Activated T-cell treated with anti-CD3 and anti-CD28 coated beads, Interleukin-2, amount 50 U/mL, for 24 hours (primary cell): ENCODE data around the gene NEURL1B.
"Not testable (repeated sequence)": the region's sequence is repeated elsewhere in the genome, so short reads cannot be mapped to it uniquely, and the experiment has no call there.

Experiments used
- DNase-seq: peaks from one replicate; pipeline ENCODE4 v3.0.0-alpha.2; 2020
- H3K27ac Mint-ChIP-seq: 2 replicates; pipeline ENCODE4 v1.8.0; 2020; ENCODE audit warnings: mild to moderate bottlenecking, mixed read lengths
- H3K27me3 Mint-ChIP-seq: 2 replicates; pipeline ENCODE4 v1.8.0; 2020; ENCODE audit warnings: mixed read lengths
- H3K36me3 Mint-ChIP-seq: 2 replicates; pipeline ENCODE4 v1.8.0; 2020; ENCODE audit warnings: low read depth, mixed read lengths
- H3K4me1 Mint-ChIP-seq: 2 replicates; pipeline ENCODE4 v1.8.0; 2020; ENCODE audit warnings: low read depth, mixed read lengths
- H3K4me3 Mint-ChIP-seq: 2 replicates; pipeline ENCODE4 v1.8.0; 2020; ENCODE audit warnings: mild to moderate bottlenecking, moderate library complexity, mixed read lengths
- H3K9me3 Mint-ChIP-seq: 2 replicates; pipeline ENCODE4 v1.8.0; 2020; ENCODE audit warnings: mixed read lengths

Gene NEURL1B

DNA sequence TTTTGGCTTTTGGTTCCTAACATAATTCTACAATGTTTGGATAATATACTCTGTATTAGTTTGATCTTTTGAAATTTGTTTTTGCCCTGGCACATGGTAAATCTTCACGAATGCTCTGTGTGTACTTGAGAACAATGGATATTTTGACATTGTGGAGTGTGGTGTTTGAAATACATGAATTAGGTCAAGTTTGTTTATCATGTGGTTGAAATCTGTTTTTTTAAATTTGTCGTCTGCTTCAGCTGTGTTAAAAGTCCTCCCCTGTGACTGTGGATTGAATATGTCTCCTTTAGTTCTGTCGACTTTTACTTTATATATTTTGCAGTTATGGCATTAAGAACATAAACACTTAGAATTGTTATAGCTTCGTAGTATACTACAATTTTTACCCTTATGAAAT lies 69.6 kb downstream of the NEURL1B start:
- no peak overlapping the region for H3K27ac Mint-ChIP-seq
- DNase-seq, result no peak
- H3K27me3 Mint-ChIP-seq, result peaks cover 33% of the 10 kb centered on the region
- H3K4me1 Mint-ChIP-seq, result no peaks in the 10 kb centered on the region
- no peaks in the 10 kb centered on the region for H3K9me3 Mint-ChIP-seq
- no peaks in the 10 kb centered on the region for H3K36me3 Mint-ChIP-seq
- H3K4me3 Mint-ChIP-seq, result no peak overlapping the region

DNA sequence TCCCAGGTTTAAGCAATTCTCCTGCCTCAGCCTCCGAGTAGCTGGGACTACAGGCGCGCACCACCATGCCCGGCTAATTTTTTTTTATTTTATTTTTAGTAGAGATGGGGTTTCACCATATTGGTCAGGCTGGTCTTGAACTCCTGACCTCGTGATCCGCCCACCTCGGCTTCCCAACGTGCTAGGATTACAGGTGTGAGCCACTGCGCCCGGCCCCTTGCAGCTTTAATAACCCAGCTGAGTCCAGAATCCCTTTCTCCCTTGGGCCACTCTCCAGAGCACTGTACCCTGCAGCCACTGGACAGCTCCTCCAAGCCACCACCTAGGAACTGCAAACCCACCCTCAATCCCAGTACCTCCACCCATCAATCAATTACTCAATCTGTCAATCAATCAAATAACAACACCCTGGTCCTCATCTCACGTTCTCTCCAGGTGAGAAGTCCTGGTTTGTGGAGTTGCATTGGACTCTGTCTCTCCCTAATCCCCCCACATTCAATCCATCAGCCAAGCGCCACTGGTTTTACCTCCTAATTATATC lies 70.3 kb downstream of the NEURL1B start:
- not testable (repeated sequence) for DNase-seq, H3K27ac Mint-ChIP-seq, H3K4me3 Mint-ChIP-seq, H3K4me1 Mint-ChIP-seq, H3K9me3 Mint-ChIP-seq, H3K36me3 Mint-ChIP-seq
- peaks cover 28% of the 10 kb centered on the region for H3K27me3 Mint-ChIP-seq

DNA sequence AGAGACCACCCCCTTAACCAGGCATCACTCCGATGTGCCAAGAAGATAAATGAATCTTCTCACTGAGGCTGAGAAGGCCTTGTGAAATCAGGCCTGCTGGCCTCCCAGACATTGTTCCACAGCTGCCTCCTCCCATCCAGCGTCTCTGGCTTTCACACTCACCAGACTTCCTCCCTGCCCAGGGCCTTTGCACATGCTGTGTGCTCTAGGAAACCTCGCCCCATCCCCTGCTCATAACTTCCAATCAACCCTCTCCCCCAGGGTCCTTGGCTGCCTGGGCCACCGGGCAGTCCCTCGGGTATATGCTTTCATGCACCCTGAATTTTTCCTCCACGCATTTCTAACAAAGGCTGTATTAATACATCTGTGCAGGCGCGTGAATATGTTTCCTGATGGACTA lies 71.5 kb downstream of the NEURL1B start:
- no peak overlapping the region for H3K27ac Mint-ChIP-seq
- H3K27me3 Mint-ChIP-seq, result peaks cover 18% of the 10 kb centered on the region
- peaks cover 6% of the 10 kb centered on the region for H3K4me1 Mint-ChIP-seq
- H3K36me3 Mint-ChIP-seq, result no peaks in the 10 kb centered on the region
- no peak overlapping the region for H3K4me3 Mint-ChIP-seq
- no peaks in the 10 kb centered on the region for H3K9me3 Mint-ChIP-seq
- no peak for DNase-seq

DNA sequence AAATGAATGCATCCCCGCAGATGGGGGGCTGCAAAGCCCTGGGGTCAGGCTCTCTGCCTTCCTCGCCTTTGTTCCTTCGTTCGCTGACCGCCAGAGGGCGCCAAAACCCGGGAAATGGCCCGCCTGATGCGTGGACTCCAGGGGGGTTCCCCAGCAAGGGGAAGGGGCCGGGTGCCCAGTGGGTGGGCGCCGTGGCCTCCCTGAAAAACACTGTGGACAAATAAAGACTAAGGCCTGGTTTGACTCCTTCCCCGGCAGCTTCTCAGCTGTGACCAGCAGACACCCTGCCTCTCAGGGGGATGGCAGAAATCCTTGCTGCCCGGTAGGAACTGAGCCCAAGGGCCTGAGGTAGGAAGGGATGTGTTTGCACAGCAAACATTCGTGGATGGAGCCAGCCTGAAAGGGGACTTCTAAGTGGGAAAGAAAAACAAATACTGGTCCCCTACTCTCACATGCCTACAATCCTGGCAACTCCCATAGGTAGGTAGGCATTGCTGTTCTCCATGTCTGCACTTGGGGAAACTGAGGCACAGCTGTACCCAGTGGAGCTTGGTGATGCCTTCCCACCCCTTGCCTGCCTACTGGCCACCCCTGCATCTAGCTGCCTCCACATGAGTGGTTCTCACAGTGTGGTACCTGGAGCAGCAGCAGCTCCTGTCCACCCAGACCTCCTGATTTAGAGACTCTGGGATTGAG lies 72.2 kb downstream of the NEURL1B start:
- H3K27me3 Mint-ChIP-seq, result peaks cover 17% of the 10 kb centered on the region
- H3K36me3 Mint-ChIP-seq, result no peaks in the 10 kb centered on the region
- peaks cover 6% of the 10 kb centered on the region for H3K4me1 Mint-ChIP-seq
- H3K4me3 Mint-ChIP-seq, result no peak overlapping the region
- H3K27ac Mint-ChIP-seq, result no peak overlapping the region
- DNase-seq, result peak; percentile 85
- no peaks in the 10 kb centered on the region for H3K9me3 Mint-ChIP-seq

DNA sequence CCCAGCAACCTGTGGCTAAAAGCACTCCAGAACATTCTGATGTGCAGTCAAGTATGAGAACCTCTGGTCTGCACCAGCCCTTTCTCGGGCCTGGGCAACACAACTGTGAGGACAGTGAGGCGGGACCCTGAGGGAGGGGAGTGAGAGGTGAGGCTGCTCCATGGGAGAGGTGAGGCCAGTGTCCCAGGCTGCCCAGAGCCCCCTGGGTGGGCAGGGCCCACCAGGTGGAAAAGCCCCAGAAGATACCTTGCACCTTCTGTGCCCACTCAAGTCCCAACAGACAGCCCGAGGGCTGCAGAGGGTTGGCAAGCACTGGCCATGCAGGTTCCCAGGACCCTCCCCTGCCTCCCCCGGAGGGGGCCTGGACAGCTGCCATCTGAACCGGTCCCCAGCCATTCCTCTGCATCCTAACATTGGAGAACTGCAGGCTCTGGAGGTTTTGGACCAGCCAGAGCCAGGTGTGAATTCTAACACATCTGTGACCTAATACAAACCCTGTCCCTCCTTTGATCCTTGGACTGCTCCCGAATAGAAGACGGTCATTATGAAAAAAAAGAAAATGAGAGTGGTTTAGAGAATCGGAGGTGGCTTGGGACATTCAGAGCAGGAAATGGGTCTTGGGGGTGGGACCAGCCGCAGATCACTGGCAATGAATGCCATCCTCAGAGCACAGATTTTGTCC lies 72.9 kb downstream of the NEURL1B start:
- Mint-ChIP-seq H3K27ac (no peak overlapping the region), H3K9me3 (no peaks in the 10 kb centered on the region), H3K27me3 (peaks cover 11% of the 10 kb centered on the region), H3K4me3 (no peak overlapping the region), H3K36me3 (no peaks in the 10 kb centered on the region), H3K4me1 (peaks cover 6% of the 10 kb centered on the region)
- DNase-seq, result no peak

DNA sequence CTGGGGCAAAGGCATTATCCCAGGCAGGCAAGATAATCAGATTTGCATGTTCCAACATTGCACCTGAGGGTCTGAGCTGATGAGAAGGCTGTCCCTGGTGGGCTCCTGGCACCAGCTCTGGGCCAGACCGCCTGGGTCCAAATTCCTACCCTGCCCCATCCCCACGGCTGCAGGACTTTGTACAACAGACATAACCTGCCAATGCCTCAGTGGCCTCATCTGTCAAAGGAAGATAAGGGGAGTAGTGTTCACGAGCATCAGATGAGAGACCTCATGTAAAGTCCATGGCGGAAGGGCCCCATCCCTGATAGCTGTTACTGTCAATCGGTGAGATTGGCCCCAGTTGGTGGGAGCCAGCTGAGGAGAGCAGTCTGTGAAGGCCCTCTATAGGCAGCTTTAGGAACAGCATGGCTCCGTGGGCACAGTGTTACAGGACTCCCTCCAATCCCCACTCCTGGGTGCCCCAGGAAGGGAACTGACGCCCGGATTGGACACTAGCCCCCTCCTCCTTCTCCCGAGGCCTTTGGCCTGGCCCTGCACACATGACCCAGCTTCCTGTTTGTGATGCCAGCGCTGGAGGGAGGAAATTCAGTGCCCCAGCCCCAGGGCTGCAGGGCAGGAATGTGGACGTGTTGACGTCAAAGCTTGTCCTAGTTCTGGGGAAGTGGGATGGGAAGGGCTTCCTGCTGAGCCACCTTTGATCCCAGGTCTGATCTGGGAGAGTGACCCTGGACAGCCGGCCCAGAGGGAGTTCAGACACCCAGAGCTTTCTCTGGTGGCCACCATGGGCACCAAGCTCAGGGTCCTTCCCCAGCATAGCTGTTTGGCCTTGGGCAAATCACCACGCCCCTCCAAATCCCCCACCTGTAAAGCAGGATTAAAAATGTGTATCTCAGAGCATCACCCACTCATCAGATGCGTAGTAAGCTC lies 73.7 kb downstream of the NEURL1B start:
- peak; percentile 74 for DNase-seq
- Mint-ChIP-seq H3K27ac (no peak overlapping the region), H3K4me3 (no peak overlapping the region), H3K9me3 (no peaks in the 10 kb centered on the region), H3K27me3 (peaks cover 11% of the 10 kb centered on the region), H3K4me1 (peaks cover 6% of the 10 kb centered on the region), H3K36me3 (no peaks in the 10 kb centered on the region)

DNA sequence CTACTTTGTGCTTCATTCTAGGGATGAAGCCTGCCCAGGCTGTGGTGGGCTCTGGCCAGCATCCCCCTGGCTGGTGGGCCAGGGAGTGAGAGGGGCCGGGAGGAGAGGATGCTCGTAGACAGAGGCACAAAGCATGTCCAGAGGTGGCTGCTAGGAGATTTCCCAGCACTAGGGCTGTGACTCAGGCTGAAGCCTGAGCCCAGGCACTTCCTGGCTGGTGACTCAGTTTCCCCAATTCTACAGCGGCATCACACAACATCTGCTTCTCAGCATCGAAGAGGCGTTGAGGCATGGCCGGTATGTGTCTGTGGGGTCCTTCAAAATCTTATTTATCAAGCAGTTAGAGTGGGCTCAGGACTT lies 74.3 kb downstream of the NEURL1B start:
- no peaks in the 10 kb centered on the region for H3K36me3 Mint-ChIP-seq
- H3K9me3 Mint-ChIP-seq, result no peaks in the 10 kb centered on the region
- no peak for DNase-seq
- no peak overlapping the region for H3K4me3 Mint-ChIP-seq
- H3K27me3 Mint-ChIP-seq, result peaks cover 11% of the 10 kb centered on the region
- H3K4me1 Mint-ChIP-seq, result peaks cover 6% of the 10 kb centered on the region
- no peak overlapping the region for H3K27ac Mint-ChIP-seq

DNA sequence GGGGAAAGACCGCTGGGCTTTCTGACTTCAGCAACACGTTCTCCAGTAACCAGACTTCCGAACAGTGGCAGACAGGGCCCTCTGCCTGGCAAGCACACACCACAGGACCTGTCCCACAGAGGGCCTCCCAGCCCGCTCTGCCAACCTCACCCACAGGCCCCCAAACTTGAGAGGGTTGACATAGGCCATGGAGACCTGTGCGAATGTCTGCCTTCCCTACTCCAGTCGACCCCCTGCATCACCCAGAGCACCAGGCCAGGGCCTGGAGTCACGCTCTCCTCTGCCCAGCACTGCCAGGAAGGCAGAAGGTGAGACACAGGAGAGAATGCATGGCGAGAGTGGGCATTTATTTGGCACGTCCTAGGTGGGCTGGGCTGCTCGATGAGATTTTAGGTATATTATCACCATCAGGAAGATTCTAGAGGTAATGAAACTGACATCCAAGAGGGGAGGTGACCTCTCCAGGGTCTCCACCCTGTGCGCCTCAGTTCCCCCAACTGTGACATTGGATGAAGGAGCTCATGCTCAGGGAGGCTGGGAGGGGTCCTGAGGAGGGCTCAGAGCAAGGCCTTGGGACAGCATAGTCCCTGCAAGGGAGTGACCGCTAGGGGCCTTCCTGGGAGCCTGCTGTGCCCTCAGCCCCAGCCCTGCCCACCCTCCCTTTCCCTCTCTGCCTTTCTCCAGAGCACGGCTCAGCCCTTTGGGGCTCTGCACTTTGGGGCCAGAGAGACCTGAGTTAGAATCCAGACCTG lies 75.0 kb downstream of the NEURL1B start:
- Mint-ChIP-seq H3K9me3 (no peaks in the 10 kb centered on the region), H3K27ac (no peak overlapping the region), H3K4me1 (peaks cover 6% of the 10 kb centered on the region), H3K36me3 (no peaks in the 10 kb centered on the region), H3K27me3 (peaks cover 11% of the 10 kb centered on the region), H3K4me3 (no peak overlapping the region)
- DNase-seq, result no peak

DNA sequence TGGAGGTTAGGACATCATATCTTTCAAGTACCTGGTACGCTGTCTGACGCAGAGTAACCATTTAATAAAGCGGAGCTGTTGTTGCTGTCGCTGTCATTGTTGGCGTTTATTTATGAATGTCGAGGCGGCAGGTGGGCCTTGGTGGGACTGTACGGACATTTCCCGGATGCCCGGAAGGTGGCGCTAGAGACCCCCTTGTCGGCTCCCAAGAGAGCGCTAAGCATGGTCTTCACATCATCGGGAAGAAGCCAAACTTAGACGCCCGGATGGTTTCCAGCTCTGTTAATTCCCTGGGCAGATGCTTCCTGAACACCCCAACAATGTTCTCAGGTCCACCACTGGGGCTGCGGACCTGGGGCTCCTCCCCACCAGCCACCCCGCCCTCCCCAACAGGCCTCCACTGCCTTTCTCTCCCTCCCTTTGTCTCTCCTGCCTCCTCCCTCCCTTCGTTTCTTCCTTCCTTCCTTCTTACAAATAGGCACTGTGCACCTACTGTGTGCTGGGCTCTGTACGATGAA lies 75.8 kb downstream of the NEURL1B start:
- peak; percentile 89 for DNase-seq
- Mint-ChIP-seq H3K9me3 (no peaks in the 10 kb centered on the region), H3K4me3 (no peak overlapping the region), H3K27me3 (peaks cover 7% of the 10 kb centered on the region), H3K27ac (no peak overlapping the region), H3K4me1 (peaks cover 13% of the 10 kb centered on the region), H3K36me3 (no peaks in the 10 kb centered on the region)

DNA sequence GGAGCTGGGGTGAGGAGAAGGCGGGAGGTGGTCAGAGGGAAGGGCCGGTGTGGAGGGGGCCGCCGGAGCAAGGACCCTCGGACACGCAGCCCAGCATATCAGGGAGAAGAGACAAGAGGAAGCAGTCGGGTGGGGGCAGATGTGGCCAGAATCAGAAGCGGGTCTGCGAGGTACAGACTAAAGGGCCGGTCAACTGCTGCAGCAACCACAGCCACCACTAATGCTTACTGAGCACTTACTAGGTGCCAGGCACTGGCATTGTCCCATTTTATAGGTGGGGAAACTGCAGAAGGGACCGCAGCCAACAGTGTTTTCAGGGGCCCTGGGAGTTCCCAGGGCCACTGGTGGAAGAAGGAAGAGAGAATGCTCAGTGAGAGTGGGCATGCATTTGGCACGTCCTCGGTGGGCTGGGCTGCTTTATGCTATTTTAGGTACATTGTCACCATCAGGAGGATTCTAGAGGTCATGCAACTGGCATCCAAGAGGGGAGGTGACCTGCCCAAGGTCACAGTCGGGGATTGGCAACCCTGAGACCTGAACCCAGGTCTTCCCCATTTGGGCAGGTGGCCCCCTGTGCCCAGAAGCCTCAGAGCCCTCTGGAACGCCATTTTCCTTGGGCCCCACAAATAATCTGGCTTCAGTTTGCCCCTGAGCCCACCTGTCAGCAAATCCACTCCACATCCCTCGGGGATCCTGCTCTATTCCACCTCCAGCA lies 76.6 kb downstream of the NEURL1B start:
- Mint-ChIP-seq H3K9me3 (no peaks in the 10 kb centered on the region), H3K4me3 (no peak overlapping the region), H3K4me1 (peaks cover 20% of the 10 kb centered on the region), H3K36me3 (no peaks in the 10 kb centered on the region), H3K27me3 (peaks cover 3% of the 10 kb centered on the region), H3K27ac (no peak overlapping the region)
- no peak for DNase-seq

DNA sequence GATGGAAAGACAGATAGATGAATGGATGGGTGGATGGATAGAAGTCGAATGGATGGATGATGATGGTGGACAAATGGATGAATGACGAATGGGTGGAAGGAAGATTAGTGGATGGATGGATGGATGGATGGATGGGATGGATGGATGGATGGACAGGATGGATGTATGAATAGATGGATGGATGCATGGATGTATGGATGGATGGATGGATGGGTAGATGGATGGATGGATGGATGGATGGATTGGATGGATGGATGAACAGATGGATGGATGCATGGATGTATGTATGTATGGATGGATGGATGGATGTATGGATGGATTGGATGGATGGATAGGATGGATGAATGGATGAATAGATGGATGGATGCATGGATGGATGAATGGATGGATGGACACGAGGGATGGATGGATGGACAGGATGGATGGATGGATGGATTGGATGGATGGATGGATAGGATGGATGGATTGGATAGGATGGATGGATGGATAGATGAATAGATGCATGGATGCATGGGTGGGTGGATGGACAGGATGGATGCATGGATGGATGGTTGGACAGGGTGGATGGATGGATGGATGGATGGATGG lies 77.6 kb downstream of the NEURL1B start:
- H3K9me3 Mint-ChIP-seq, result no peaks in the 10 kb centered on the region
- no peak for DNase-seq
- H3K36me3 Mint-ChIP-seq, result no peaks in the 10 kb centered on the region
- H3K27ac Mint-ChIP-seq, result no peak overlapping the region
- no peaks in the 10 kb centered on the region for H3K27me3 Mint-ChIP-seq
- H3K4me1 Mint-ChIP-seq, result peaks cover 23% of the 10 kb centered on the region
- H3K4me3 Mint-ChIP-seq, result no peak overlapping the region

DNA sequence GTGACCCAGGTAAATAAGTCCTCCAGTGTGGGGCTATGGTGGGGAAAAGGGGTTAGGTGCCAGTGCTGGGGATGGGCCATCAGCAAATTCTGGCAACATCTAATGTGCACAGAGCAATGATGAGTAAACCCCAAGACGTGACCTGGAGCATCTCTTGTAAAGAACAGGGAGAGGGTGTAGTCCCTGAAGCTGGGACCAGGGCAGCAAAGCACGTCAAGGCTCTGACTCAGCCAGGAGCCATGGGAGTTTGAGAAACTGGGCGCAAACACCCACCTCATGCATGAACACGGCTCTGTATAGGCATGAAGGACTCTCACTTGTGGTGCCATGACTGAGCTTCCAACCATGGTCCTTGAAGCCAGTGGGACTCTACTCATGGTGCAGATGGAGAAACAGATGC lies 78.1 kb downstream of the NEURL1B start:
- Mint-ChIP-seq H3K27me3 (no peaks in the 10 kb centered on the region), H3K9me3 (no peaks in the 10 kb centered on the region), H3K36me3 (no peaks in the 10 kb centered on the region), H3K4me3 (no peak overlapping the region), H3K27ac (no peak overlapping the region), H3K4me1 (peaks cover 23% of the 10 kb centered on the region)
- DNase-seq, result no peak

DNA sequence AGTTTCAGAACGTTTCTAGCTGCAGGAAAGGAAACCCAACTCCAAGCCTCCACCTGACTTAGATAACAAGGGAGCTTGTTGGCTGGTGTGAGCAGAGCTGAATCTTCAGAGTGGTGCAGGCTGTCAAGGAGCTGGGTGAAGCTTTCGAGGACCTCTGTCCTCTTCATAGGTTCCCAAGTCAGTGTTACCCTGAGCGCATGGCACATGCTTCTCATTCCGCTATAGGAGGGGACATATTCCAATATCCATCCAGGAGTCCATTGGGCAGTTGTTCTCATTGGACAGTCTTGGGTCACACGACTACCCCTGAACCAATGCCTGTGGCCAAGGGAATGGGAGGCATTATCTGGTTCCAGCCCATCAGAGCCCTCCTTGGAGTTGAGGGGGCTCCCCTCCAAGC lies 79.6 kb downstream of the NEURL1B start:
- H3K4me1 Mint-ChIP-seq, result peaks cover 23% of the 10 kb centered on the region
- H3K4me3 Mint-ChIP-seq, result no peak overlapping the region
- no peak overlapping the region for H3K27ac Mint-ChIP-seq
- no peaks in the 10 kb centered on the region for H3K36me3 Mint-ChIP-seq
- no peaks in the 10 kb centered on the region for H3K27me3 Mint-ChIP-seq
- DNase-seq, result no peak
- no peaks in the 10 kb centered on the region for H3K9me3 Mint-ChIP-seq
